Kidney capillary endothelial cell (primary cell): ENCODE data around the gene ARID4A.
"Not testable (repeated sequence)": the region's sequence is repeated elsewhere in the genome, so short reads cannot be mapped to it uniquely, and the experiment has no call there.

Experiments used
- DNase-seq: peaks from one replicate; pipeline ENCODE4 v3.0.0-alpha.2; 2018; ENCODE audit warnings: low spot score

The ARID4A gene

GRCh38 chr14:58362798-58363412 is 64.5 kb downstream of the ARID4A start:
- peak; percentile 13 for DNase-seq

GRCh38 chr14:58364316-58364715 is 66.0 kb downstream of the ARID4A start:
- DNase-seq: no peak

- no peak for DNase-seq
These were observed 68.9 kb downstream of the ARID4A start for GRCh38 chr14:58367296-58367695.

- peak; percentile 70 for DNase-seq
These were observed 70.6 kb downstream of the ARID4A start for GRCh38 chr14:58368956-58369355.

GRCh38 chr14:58376791-58377190 is 78.4 kb downstream of the ARID4A start:
- no peak for DNase-seq

- DNase-seq: no peak
These were observed 92.5 kb downstream of the ARID4A start for GRCh38 chr14:58390830-58391229.

- DNase-seq: no peak
These were observed 97.1 kb downstream of the ARID4A start for GRCh38 chr14:58395562-58395811.

- DNase-seq: peak; percentile 77
These were observed 97.7 kb downstream of the ARID4A start, which contains the start of gene TOMM20L for GRCh38 chr14:58395812-58396788. TSS of gene TOMM20L (plus strand) at chr14:58395930. CDS start at chr14:58395958, 28 bp downstream.

GRCh38 chr14:58397156-58397555 is 98.8 kb downstream of the ARID4A start:
- no peak for DNase-seq

- DNase-seq: no peak
These were observed 100.1 kb downstream of the ARID4A start for GRCh38 chr14:58398495-58398894.

- DNase-seq: no peak
These were observed 100.5 kb downstream of the ARID4A start for GRCh38 chr14:58398895-58399294.

GRCh38 chr14:58401587-58401986 is 103.2 kb downstream of the ARID4A start:
- no peak for DNase-seq

- no peak for DNase-seq
These were observed 110.4 kb downstream of the ARID4A start for GRCh38 chr14:58408681-58409215.

- DNase-seq: no peak
These were observed 116.5 kb downstream of the ARID4A start for GRCh38 chr14:58414845-58415244.

- no peak for DNase-seq
These were observed 117.5 kb downstream of the ARID4A start for GRCh38 chr14:58415636-58416547.

GRCh38 chr14:58416934-58417333 is 118.6 kb downstream of the ARID4A start:
- DNase-seq: not testable (repeated sequence)
